K562 (cell line): Measurements from ENCODE around the gene TMEM38B. TPM values are rescaled to one million over a fixed set of nuclear protein-coding genes. Genes with fewer than 3 reads are reported as not detected.

Source experiments
- EGR1 ChIP-seq: fragments of 450-650 bp; conservative IDR thresholded peaks from 2 replicates; pipeline ENCODE4 v1.6.1; 2017; ENCODE audit warnings: mild to moderate bottlenecking
- FOXA3 ChIP-seq, 2 experiments: fragments of 450-650 bp in 1 of 2; sonication (generic) in 1 of 2; formaldehyde crosslinking; IDR thresholded peaks in 1 of 2; conservative IDR thresholded peaks in 1 of 2; 2 replicates each; pipeline versions ENCODE4 v1.4.0 to v1.8.0; 2020 to 2022; ENCODE audit warnings: mild to moderate bottlenecking in 2 of 2, missing genetic modification reagents in 1 of 2
- JUNB ChIP-seq: fragments of 450-650 bp; formaldehyde crosslinking; conservative IDR thresholded peaks from 2 replicates; pipeline ENCODE4 v1.4.0; 2020; ENCODE audit warnings: mild to moderate bottlenecking
- MYBL2 ChIP-seq, 2 experiments: fragments of 450-650 bp in 1 of 2; sonication (generic) in 1 of 2; formaldehyde crosslinking in 1 of 2; IDR thresholded peaks; 2 replicates each; pipeline versions ENCODE4 v1.6.1 to v1.8.1; 2017 to 2022; ENCODE audit warnings: borderline replicate concordance in 1 of 2, inconsistent platforms in 1 of 2, low read depth in 1 of 2, mild to moderate bottlenecking in 1 of 2, missing genetic modification reagents in 1 of 2, moderate library complexity in 1 of 2
- RBM39 ChIP-seq: fragments of 200-400 bp; formaldehyde crosslinking; optimal IDR thresholded peaks from 2 replicates; pipeline ENCODE3; 2018; ENCODE audit warnings: low read depth, low read length
- SMARCA4 ChIP-seq: fragments of 450-650 bp; IDR thresholded peaks from 2 replicates; pipeline ENCODE4 v1.6.1; 2016
- SRSF3 ChIP-seq: fragments of 200-400 bp; formaldehyde crosslinking; IDR thresholded peaks from 2 replicates; pipeline ENCODE4 v1.6.1; 2016; ENCODE audit warnings: mild to moderate bottlenecking, low read length, moderate library complexity; ENCODE audit not compliant: insufficient read depth
- ZBTB40 ChIP-seq, 2 experiments: fragments of 450-650 bp in 1 of 2; sonication (generic) in 1 of 2; formaldehyde crosslinking in 1 of 2; IDR thresholded peaks; 2 replicates each; pipeline versions ENCODE4 v1.7.1 to v1.9.0; 2016 to 2022; ENCODE audit warnings: inconsistent platforms in 1 of 2, mild to moderate bottlenecking in 1 of 2, missing genetic modification reagents in 1 of 2
- ZNF23 ChIP-seq: fragments of 250-450 bp; sonication (Bioruptor Pico); IDR thresholded peaks from 2 replicates; pipeline ENCODE4 v1.4.0; 2020; ENCODE audit warnings: mild to moderate bottlenecking
- ZNF584 ChIP-seq: fragments of 200-800 bp; sonication (Bioruptor generic); IDR thresholded peaks from 2 replicates; pipeline ENCODE4 v1.6.1; 2016; ENCODE audit warnings: low read depth, mild to moderate bottlenecking, missing genetic modification characterization, missing compliant biosample characterization
- ZNF785 ChIP-seq: fragments of 250-450 bp; sonication (Bioruptor Pico); IDR thresholded peaks from 2 replicates; pipeline ENCODE4 v1.4.0; 2020; ENCODE audit warnings: mild to moderate bottlenecking
- polyA plus RNA-seq, 8 experiments: library from polyadenylated mRNA; depleted of rRNA in 4 of 8; stranded (reverse) in 5 of 8; unstranded in 3 of 8; fragments of >200 nt; fragmentation: Nextera tagmentation in 2 of 8; fragmentation: Illumina TruSeq in 1 of 8; extraction: Ambion mirVana in 2 of 8; extraction: Trizol in 1 of 8; gene quantifications; 2 replicates each; pipeline versions ENCODE4 v1.2.1 to v1.2.3, GENCODE V29; 2011 to 2014; ENCODE audit warnings: inconsistent platforms in 1 of 8, missing spikeins in 1 of 8
- total RNA-seq, 7 experiments: library from RNA; depleted of rRNA in 6 of 7; stranded (reverse); fragments of >200 nt in 6 of 7; fragmentation: Illumina TruSeq in 2 of 7; extraction: Trizol in 2 of 7; gene quantifications; 2 replicates each; pipeline versions ENCODE4 v1.2.1 to v1.2.3, GENCODE V29; 2011 to 2021; ENCODE audit warnings: low replicate concordance in 1 of 7

TMEM38B gene
- total and polyA plus RNA-seq, 9 of the 15 experiments (the other 6 are each of a cell fraction or from before 2014, with no cell fraction given) = 26.0 to 57.5 (median 38.5) TPM

- TF ChIP-seq FOXA3 (CRISPR knock-in tag; conservative IDR thresholded peaks at IDR 0.05 in 1 of 2, IDR thresholded peaks at IDR 0.05 in 1 of 2) = peak in 1 of 2 experiments; percentile 64; a peak in 1 of 4 replicates
- no peak for TF ChIP-seq SMARCA4
- TF ChIP-seq ZBTB40 (IDR thresholded peaks at IDR 0.05) = no peak; the same call in 1 of the 2 replicates
- TF ChIP-seq ZBTB40 (CRISPR knock-in tag; IDR thresholded peaks at IDR 0.05) = no peak
- TF ChIP-seq ZNF23 (CRISPR knock-in tag) = no peak
- no peak for TF ChIP-seq ZNF584 (CRISPR knock-in tag)
- no peak for TF ChIP-seq ZNF785 (CRISPR knock-in tag)
- TF ChIP-seq EGR1 = 0 out of 2 replicates have a peak, but pooled peaks have one; percentile 15
- TF ChIP-seq MYBL2 (IDR thresholded peaks at IDR 0.05; ENCODE audit: low read depth) = no peak
- TF ChIP-seq MYBL2 (CRISPR knock-in tag; IDR thresholded peaks at IDR 0.05; ENCODE audit: borderline replicate concordance) = no peak
- no peak for TF ChIP-seq RBM39
- no peak for TF ChIP-seq SRSF3
- no peak for TF ChIP-seq JUNB (CRISPR knock-in tag)
- TF ChIP-seq, all 486 proteins: peak for 87
These were observed 38.0 kb upstream of the TMEM38B start (continued) for GRCh38 chr9:105656131-105656921.
